H9 (cell line): ENCODE data around the gene TMOD1. TPM values are rescaled to one million over a fixed set of nuclear protein-coding genes. Genes with fewer than 3 reads are reported as not detected.

Experiments
- DNase-seq: peaks from one replicate; pipeline ENCODE4 v3.0.0-alpha.2; 2017
- H2AFZ ChIP-seq: one replicate; pipeline ENCODE4 v1.6.1; 2013; ENCODE audit warnings: mild to moderate bottlenecking, low read length, control low read depth, moderate library complexity
- H2AK5ac ChIP-seq: 2 replicates; pipeline ENCODE4 v1.6.1; 2013; ENCODE audit warnings: low read length, control low read depth, mixed read lengths; ENCODE audit not compliant: insufficient read length
- H2BK120ac ChIP-seq: one replicate; pipeline ENCODE4 v1.6.1; 2013; ENCODE audit warnings: low read depth, mild to moderate bottlenecking, low read length, control low read depth, inconsistent platforms; ENCODE audit not compliant: poor library complexity, severe bottlenecking
- H2BK12ac ChIP-seq: 2 replicates; pipeline ENCODE4 v1.6.1; 2013; ENCODE audit warnings: low read length, control low read depth, mixed read lengths, low read depth; ENCODE audit not compliant: insufficient read length
- H2BK15ac ChIP-seq: 2 replicates; pipeline ENCODE4 v1.6.1; 2013; ENCODE audit warnings: low read depth, low read length, control low read depth
- H2BK20ac ChIP-seq: one replicate; pipeline ENCODE4 v1.6.1; 2013; ENCODE audit warnings: low read depth, mild to moderate bottlenecking, low read length, control low read depth, inconsistent platforms; ENCODE audit not compliant: poor library complexity, severe bottlenecking
- H2BK5ac ChIP-seq: 2 replicates; pipeline ENCODE4 v1.6.1; 2013; ENCODE audit warnings: low read length, control low read depth, mixed read lengths; ENCODE audit not compliant: insufficient read length
- H3K14ac ChIP-seq: 2 replicates; pipeline ENCODE4 v1.6.1; 2013; ENCODE audit warnings: low read length, control low read depth; ENCODE audit not compliant: insufficient read depth
- H3K18ac ChIP-seq: 2 replicates; pipeline ENCODE4 v1.6.1; 2013; ENCODE audit warnings: low read depth, mild to moderate bottlenecking, mixed read lengths, low read length, control low read depth; ENCODE audit not compliant: insufficient read length
- H3K23ac ChIP-seq: 2 replicates; pipeline ENCODE4 v1.6.1; 2013; ENCODE audit warnings: low read length, control low read depth, mixed read lengths, low read depth; ENCODE audit not compliant: insufficient read length
- H3K23me2 ChIP-seq: 2 replicates; pipeline ENCODE4 v1.6.1; 2013; ENCODE audit warnings: low read depth, mild to moderate bottlenecking, mixed read lengths, low read length, control low read depth; ENCODE audit not compliant: insufficient read length, poor library complexity, severe bottlenecking
- H3K27ac ChIP-seq: 2 replicates; pipeline ENCODE4 v1.5.1; 2013; ENCODE audit warnings: low read length, control low read depth, mixed read lengths, low read depth; ENCODE audit not compliant: insufficient read length
- H3K27me3 ChIP-seq: 2 replicates; pipeline ENCODE4 v1.6.1; 2013; ENCODE audit warnings: low read length, control low read depth, inconsistent platforms; ENCODE audit not compliant: insufficient read depth
- H3K4ac ChIP-seq: 2 replicates; pipeline ENCODE4 v1.6.1; 2013; ENCODE audit warnings: low read depth, mild to moderate bottlenecking, control low read depth, inconsistent platforms, low read length, moderate library complexity
- H3K4me1 ChIP-seq: 2 replicates; pipeline ENCODE4 v1.6.1; 2013; ENCODE audit warnings: low read length, control low read depth, inconsistent platforms; ENCODE audit not compliant: insufficient read depth
- H3K4me2 ChIP-seq: 2 replicates; pipeline ENCODE4 v1.6.1; 2013; ENCODE audit warnings: low read length, control low read depth, mixed read lengths; ENCODE audit not compliant: insufficient read length, insufficient read depth
- H3K56ac ChIP-seq: 2 replicates; pipeline ENCODE4 v1.6.1; 2013; ENCODE audit warnings: low read depth, mild to moderate bottlenecking, mixed read lengths, low read length, control low read depth; ENCODE audit not compliant: insufficient read length
- H3K79me1 ChIP-seq: 2 replicates; pipeline ENCODE4 v1.6.1; 2013; ENCODE audit warnings: low read depth, mild to moderate bottlenecking, moderate library complexity, low read length, control low read depth, inconsistent platforms; ENCODE audit not compliant: insufficient read depth, poor library complexity, severe bottlenecking
- H3K79me2 ChIP-seq: 2 replicates; pipeline ENCODE4 v1.6.1; 2013; ENCODE audit warnings: low read length, control low read depth, inconsistent platforms; ENCODE audit not compliant: insufficient read depth
- H3K9ac ChIP-seq: 2 replicates; pipeline ENCODE4 v1.6.1; 2013; ENCODE audit warnings: low read length, control low read depth, mixed read lengths; ENCODE audit not compliant: insufficient read length; ENCODE audit errors: extremely low read depth
- H3K9me3 ChIP-seq: one replicate; pipeline ENCODE4 v1.6.1; 2013; ENCODE audit warnings: low read depth, low read length, inconsistent platforms; ENCODE audit not compliant: control insufficient read depth
- H3T11ph ChIP-seq: one replicate; pipeline ENCODE4 v1.6.1; 2013; ENCODE audit warnings: mild to moderate bottlenecking, low read length, control low read depth, inconsistent platforms
- H4K20me1 ChIP-seq: one replicate; pipeline ENCODE4 v1.6.1; 2013; ENCODE audit not compliant: control insufficient read depth, insufficient read length, insufficient read depth
- H4K5ac ChIP-seq: 2 replicates; pipeline ENCODE4 v1.6.1; 2013; ENCODE audit warnings: low read depth, mild to moderate bottlenecking, mixed read lengths, low read length, control low read depth; ENCODE audit not compliant: insufficient read length
- H4K8ac ChIP-seq: replicated peaks from 2 replicates; pipeline ENCODE4 v1.6.1; 2013; ENCODE audit warnings: low read length, control low read depth, mixed read lengths, low read depth; ENCODE audit not compliant: insufficient read length
- H4K91ac ChIP-seq: 2 replicates; pipeline ENCODE4 v1.6.1; 2013; ENCODE audit warnings: low read depth, mild to moderate bottlenecking, moderate library complexity, mixed read lengths, low read length, control low read depth; ENCODE audit not compliant: insufficient read length
- H3K27ac Mint-ChIP-seq, 3 experiments: 2 replicates in 2 of 3; 3 replicates in 1 of 3; pipeline ENCODE4 v1.8.0; 2020 to 2021; ENCODE audit warnings: mixed read lengths in 3 of 3, mild to moderate bottlenecking in 1 of 3, moderate library complexity in 1 of 3
- H3K27me3 Mint-ChIP-seq: 2 replicates; pipeline ENCODE4 v1.8.0; 2021; ENCODE audit warnings: low read depth, mild to moderate bottlenecking, moderate library complexity, mixed read lengths
- H3K36me3 Mint-ChIP-seq, 3 experiments: 2 replicates in 2 of 3; 3 replicates in 1 of 3; pipeline ENCODE4 v1.8.0; 2020 to 2021; ENCODE audit warnings: low read depth in 3 of 3, mixed read lengths in 3 of 3; ENCODE audit not compliant: insufficient read depth in 1 of 3
- H3K4me1 Mint-ChIP-seq, 2 experiments: 2 replicates each; pipeline ENCODE4 v1.8.0; 2020; ENCODE audit warnings: mixed read lengths in 2 of 2
- H3K4me3 Mint-ChIP-seq, 2 experiments: 2 replicates in 1 of 2; 3 replicates in 1 of 2; pipeline ENCODE4 v1.8.0; 2020 to 2021; ENCODE audit warnings: mild to moderate bottlenecking in 2 of 2, mixed read lengths in 2 of 2, moderate library complexity in 1 of 2
- H3K9me3 Mint-ChIP-seq, 2 experiments: 2 replicates in 1 of 2; 3 replicates in 1 of 2; pipeline ENCODE4 v1.8.0; 2020; ENCODE audit warnings: mild to moderate bottlenecking in 2 of 2, mixed read lengths in 2 of 2, moderate library complexity in 1 of 2
- total RNA-seq: library from RNA; stranded (reverse); gene quantifications from 2 replicates; pipeline ENCODE4 v1.2.1, GENCODE V29; 2021
- TF ChIP-seq, protein P1 (sequence below): fragments of 200-600 bp; sonication (generic); conservative IDR thresholded peaks from 3 replicates; pipeline ENCODE4 v1.8.0; 2021; ENCODE audit warnings: antibody characterized with exemption, mild to moderate bottlenecking

TMOD1 gene
- total RNA-seq, 1 experiment from 2014 or later, result 0.98 TPM

DNA sequence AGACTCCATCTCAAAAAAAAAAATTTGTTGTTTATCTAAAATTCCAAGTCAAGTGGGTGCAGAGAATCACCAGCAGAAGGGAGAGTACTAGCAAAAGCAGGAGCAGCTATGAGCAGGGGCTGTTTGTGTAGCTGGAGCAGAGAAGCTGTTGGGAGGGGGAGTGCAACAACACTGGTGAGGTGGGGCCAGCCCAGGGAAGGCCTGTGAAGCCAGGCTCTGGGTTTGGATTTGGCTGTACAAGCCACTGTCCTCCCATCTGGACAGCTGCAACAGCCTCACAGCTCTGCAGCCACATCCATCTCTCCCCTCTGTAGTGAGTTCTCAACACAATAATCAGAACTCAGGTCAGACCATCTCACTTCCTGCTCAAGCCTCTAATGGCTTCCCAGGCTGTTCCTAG lies 59.4 kb downstream of the TMOD1 start:
- Mint-ChIP-seq H3K4me1 (peaks cover 32 to 43% of the 10 kb centered on the region in 2 experiments), H3K36me3 (no peaks in the 10 kb centered on the region), H3K27me3 (peaks cover 3% of the 10 kb centered on the region), H3K27ac (no peak overlapping the region), H3K4me3 (no peak overlapping the region), H3K9me3 (no peaks in the 10 kb centered on the region)
- Histone ChIP-seq H3K4me1 (0 out of 2 replicates have a peak, but pooled peaks cover 7% of the 10 kb centered on the region), H3K9me3 (no peaks in the 10 kb centered on the region), H3K79me1 (no peaks in the 10 kb centered on the region), H4K8ac (no peak overlapping the region), H3K4ac (no peak overlapping the region), H2BK120ac (no peak overlapping the region), H3K27ac (no peak overlapping the region), H3K18ac (no peak overlapping the region), H3K4me2 (no peak overlapping the region), H3K27me3 (no peaks in the 10 kb centered on the region), H2AFZ (no peak overlapping the region), H2AK5ac (no peak overlapping the region), H3K56ac (no peak overlapping the region), H3K14ac (no peak overlapping the region), H2BK5ac (no peak overlapping the region), H2BK15ac (no peak overlapping the region), H2BK12ac (no peak overlapping the region), H3K9ac (no peak overlapping the region), H3K23ac (no peak overlapping the region), H3K79me2 (no peaks in the 10 kb centered on the region), H4K5ac (no peak overlapping the region), H4K91ac (no peak overlapping the region), H4K20me1 (no peaks in the 10 kb centered on the region), H2BK20ac (no peak overlapping the region), H3K23me2 (no peaks in the 10 kb centered on the region), H3T11ph (no peak overlapping the region)
- TF ChIP-seq, protein P1, sequence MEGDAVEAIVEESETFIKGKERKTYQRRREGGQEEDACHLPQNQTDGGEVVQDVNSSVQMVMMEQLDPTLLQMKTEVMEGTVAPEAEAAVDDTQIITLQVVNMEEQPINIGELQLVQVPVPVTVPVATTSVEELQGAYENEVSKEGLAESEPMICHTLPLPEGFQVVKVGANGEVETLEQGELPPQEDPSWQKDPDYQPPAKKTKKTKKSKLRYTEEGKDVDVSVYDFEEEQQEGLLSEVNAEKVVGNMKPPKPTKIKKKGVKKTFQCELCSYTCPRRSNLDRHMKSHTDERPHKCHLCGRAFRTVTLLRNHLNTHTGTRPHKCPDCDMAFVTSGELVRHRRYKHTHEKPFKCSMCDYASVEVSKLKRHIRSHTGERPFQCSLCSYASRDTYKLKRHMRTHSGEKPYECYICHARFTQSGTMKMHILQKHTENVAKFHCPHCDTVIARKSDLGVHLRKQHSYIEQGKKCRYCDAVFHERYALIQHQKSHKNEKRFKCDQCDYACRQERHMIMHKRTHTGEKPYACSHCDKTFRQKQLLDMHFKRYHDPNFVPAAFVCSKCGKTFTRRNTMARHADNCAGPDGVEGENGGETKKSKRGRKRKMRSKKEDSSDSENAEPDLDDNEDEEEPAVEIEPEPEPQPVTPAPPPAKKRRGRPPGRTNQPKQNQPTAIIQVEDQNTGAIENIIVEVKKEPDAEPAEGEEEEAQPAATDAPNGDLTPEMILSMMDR, result no peak
- no peak for DNase-seq
